GM12801 (cell line): Measurements from ENCODE around the gene MTA3.

ENCODE experiments used
- TF ChIP-seq, protein P1 (sequence below): IDR thresholded peaks from one replicate; pipeline ENCODE4 v1.5.1; 2011; ENCODE audit warnings: control low read depth; ENCODE audit not compliant: insufficient read length; ENCODE audit errors: extremely low read depth

MTA3 gene

DNA sequence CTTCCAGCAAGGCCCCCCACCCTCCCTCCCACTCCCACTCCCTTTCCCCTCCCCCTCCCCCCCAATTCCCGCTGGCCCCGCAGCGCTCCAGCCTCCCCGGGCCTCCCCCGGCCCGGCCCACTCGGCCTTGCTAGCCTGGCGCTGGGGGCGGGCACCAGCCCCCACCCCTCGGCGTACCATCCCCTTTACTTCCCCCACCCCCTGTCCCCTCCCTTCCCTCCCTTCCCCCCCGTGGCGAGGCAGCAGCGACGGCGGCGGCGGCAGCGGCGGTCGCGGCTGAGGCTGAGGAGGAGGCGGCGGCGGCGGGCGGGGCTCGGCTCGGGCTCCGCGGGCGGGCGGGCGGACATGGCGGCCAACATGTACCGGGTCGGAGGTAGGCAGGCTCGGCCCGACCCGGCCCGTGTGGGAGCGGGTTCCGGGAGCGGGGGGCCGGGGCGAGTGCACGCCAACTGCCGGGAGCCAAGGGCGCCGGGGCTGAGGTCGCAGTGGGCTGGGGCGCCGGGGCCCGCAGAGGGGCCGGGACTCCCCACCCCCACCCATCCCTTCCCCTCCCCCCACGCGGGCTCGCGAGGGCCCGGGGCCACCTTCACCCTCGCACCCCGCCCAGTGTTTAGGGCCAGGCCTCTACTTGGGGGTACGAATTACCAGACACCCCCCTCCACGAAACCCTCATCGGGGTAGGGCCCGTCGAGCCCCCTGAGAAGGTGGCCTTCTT is at the start of gene MTA3:
TSS of gene MTA3 (plus strand) at position 232 of the 715 bp plus-strand sequence. CDS start at position 346, 114 bp downstream.
- TF ChIP-seq, protein P1, sequence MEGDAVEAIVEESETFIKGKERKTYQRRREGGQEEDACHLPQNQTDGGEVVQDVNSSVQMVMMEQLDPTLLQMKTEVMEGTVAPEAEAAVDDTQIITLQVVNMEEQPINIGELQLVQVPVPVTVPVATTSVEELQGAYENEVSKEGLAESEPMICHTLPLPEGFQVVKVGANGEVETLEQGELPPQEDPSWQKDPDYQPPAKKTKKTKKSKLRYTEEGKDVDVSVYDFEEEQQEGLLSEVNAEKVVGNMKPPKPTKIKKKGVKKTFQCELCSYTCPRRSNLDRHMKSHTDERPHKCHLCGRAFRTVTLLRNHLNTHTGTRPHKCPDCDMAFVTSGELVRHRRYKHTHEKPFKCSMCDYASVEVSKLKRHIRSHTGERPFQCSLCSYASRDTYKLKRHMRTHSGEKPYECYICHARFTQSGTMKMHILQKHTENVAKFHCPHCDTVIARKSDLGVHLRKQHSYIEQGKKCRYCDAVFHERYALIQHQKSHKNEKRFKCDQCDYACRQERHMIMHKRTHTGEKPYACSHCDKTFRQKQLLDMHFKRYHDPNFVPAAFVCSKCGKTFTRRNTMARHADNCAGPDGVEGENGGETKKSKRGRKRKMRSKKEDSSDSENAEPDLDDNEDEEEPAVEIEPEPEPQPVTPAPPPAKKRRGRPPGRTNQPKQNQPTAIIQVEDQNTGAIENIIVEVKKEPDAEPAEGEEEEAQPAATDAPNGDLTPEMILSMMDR = no peak

GRCh38 chr2:42519624-42520023 is 48.8 kb upstream of the MTA3 start:
- TF ChIP-seq, protein P1 = no peak

DNA sequence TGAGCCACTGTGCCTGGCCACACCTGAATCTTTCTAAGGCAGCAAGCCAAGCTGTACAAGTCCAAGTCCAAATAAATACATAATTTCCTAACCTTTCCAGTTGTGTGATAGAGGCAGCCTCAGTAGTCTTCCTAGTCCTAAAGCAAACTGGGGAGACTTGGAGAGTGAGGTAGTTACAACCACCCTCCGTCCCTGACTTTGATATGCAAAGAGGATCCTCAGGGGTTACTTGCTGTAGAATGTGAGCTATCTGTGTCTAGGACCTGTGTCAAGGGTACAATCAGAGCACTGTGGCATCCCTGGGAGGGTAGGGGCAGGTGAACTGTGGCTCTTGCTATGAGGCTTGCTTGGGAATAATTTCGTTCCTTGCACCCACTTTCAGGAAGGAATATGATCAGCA is 46.4 kb upstream of the MTA3 start:
- TF ChIP-seq, protein P1 = no peak

GRCh38 chr2:42523341-42523740 is 45.1 kb upstream of the MTA3 start:
- TF ChIP-seq, protein P1 = no peak

DNA sequence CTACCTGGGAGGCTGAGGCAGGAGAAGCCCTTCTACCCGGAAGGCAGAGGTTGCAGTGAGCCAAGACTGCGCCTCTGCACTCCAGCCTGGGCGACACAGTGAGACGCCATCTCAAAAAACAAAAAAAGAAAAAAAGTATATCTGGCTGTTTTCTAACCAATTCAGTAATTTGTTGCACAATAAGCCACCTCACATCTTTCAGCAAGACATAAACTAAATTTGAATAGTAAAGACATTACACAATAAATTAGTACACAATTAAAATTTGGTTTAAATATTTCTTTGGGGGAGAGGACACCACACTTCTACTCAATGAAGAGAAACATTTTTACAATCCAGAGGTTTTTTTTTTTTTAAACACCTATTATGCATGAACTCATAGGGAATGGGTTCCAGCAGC is 36.0 kb upstream of the MTA3 start:
- TF ChIP-seq, protein P1 = no peak

GRCh38 chr2:42537493-42537892 is 30.9 kb upstream of the MTA3 start:
- TF ChIP-seq, protein P1 = no peak

- TF ChIP-seq, protein P1 = no peak
Measured at GRCh38 chr2:42542871-42543270, 25.6 kb upstream of the MTA3 start.
